Lung (tissue), 12 donors: ENCODE measurements around the gene DOCK1. TPM values are rescaled to one million over a fixed set of nuclear protein-coding genes. Genes with fewer than 3 reads are reported as not detected.

ENCODE experiments used
- ATAC-seq: fragments of 200-7000 bp; cut with Tn5 transposase; one replicate; pipeline ENCODE4 v1.9.1; 2020; ENCODE audit warnings: moderate number of reproducible peaks; ENCODE audit not compliant: insufficient read depth, low FRiP score
- DNase-seq, 3 donors: peaks; one replicate each; pipeline ENCODE4 v3.0.0-alpha.2; 2013 to 2017
- H3K27ac ChIP-seq, 2 donors: one replicate each; pipeline ENCODE4 v1.5.1; 2013; ENCODE audit warnings: mild to moderate bottlenecking in 2 of 2, moderate library complexity in 2 of 2, control low read depth in 1 of 2, inconsistent platforms in 1 of 2, low read depth in 1 of 2, low read length in 1 of 2
- H3K27me3 ChIP-seq, 3 donors: one replicate each; pipeline ENCODE4 v1.5.1; 2013; ENCODE audit warnings: low read length in 2 of 3; ENCODE audit not compliant: control insufficient read depth in 3 of 3, insufficient read depth in 3 of 3
- H3K36me3 ChIP-seq, 4 donors: one replicate each; pipeline ENCODE4 v1.5.1; 2013; ENCODE audit warnings: low read length in 4 of 4, mild to moderate bottlenecking in 1 of 4, moderate library complexity in 1 of 4; ENCODE audit not compliant: control insufficient read depth in 4 of 4, insufficient read depth in 4 of 4
- H3K4me1 ChIP-seq, 5 donors: one replicate each; pipeline ENCODE4 v1.5.1; 2013; ENCODE audit warnings: low read length in 5 of 5, mild to moderate bottlenecking in 2 of 5, moderate library complexity in 1 of 5; ENCODE audit not compliant: control insufficient read depth in 5 of 5, insufficient read depth in 5 of 5
- H3K4me3 ChIP-seq: one replicate; pipeline ENCODE4 v1.5.1; 2013; ENCODE audit warnings: mild to moderate bottlenecking, control low read depth, moderate library complexity
- H3K9ac ChIP-seq, 2 donors: one replicate each; pipeline ENCODE4 v1.5.1; 2013; ENCODE audit warnings: low read length in 2 of 2, control low read depth in 1 of 2; ENCODE audit not compliant: insufficient read depth in 1 of 2
- H3K9me3 ChIP-seq, 4 donors: one replicate each; pipeline ENCODE4 v1.5.1; 2013; ENCODE audit warnings: low read length in 3 of 4, mild to moderate bottlenecking in 1 of 4, moderate library complexity in 1 of 4; ENCODE audit not compliant: control insufficient read depth in 4 of 4, insufficient read depth in 3 of 4
- WGBS, 2 donors: extraction: QIAGEN DNeasy Blood & Tissue Kit; methylation state at CpG; one replicate each; pipeline ENCODE4 v1.1.7; 2013; 5-methylcytosine and 5-hydroxymethylcytosine counted together
- polyA plus RNA-seq, 2 donors: library from polyadenylated mRNA; stranded (reverse); fragments of 200-250 nt; gene quantifications; one replicate each; pipeline ENCODE4 v1.2.1, GENCODE V29; 2013
- total RNA-seq, 2 donors: library from RNA; depleted of rRNA in 1 of 2; stranded (reverse); fragments of >200 nt in 1 of 2; gene quantifications; one replicate each; pipeline ENCODE4 v1.2.1, GENCODE V29; 2014 to 2021
- TF ChIP-seq, protein P1 (sequence below): IDR thresholded peaks from 2 replicates; pipeline ENCODE4 v1.5.1; 2012; ENCODE audit warnings: mild to moderate bottlenecking; ENCODE audit errors: control extremely low read depth, extremely low read depth
- donor health status: control.
- donor health status: control.
- donor health status: Bipolar disorder and iron deficiency.
- donor health status: healthy.
- donor health status: DM: yes; HTN: yes; CAD: no.

DOCK1 gene
- total and polyA plus RNA-seq, 4 donors = 11.2 to 102 (median 30.5) TPM

DNA sequence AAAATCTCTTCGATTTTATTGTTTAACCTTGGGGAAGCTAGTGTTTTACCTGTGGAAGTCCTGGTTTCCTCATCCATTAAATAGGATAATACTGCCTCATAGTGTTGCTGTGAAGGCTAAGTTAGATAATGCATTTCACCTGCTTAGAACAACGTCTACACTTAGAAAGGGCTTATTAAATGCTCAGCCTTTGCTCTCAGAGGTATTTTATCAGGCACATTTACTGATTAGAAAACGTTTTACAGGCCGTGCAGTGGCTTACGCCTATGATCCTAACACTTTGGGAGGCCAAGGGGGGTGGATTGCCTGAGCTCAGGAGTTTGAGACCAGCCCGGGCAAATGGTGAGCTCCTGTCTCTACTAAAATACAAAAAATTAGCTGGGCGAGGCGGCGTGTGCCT, 146.8 kb downstream of the DOCK1 start:
- Histone ChIP-seq H3K4me1 (no peaks in the 10 kb centered on the region), H3K27me3 (no peaks in the 10 kb centered on the region), H3K9me3 (peaks cover 0 to 3% (median 1%) of the 10 kb centered on the region in 4 donors), H3K27ac (no peak overlapping the region), H3K36me3 (peaks cover 14 to 30% (median 21%) of the 10 kb centered on the region in 4 donors), H3K9ac (no peak overlapping the region), H3K4me3 (no peak overlapping the region)
- ATAC-seq = no peak
- TF ChIP-seq, protein P1, sequence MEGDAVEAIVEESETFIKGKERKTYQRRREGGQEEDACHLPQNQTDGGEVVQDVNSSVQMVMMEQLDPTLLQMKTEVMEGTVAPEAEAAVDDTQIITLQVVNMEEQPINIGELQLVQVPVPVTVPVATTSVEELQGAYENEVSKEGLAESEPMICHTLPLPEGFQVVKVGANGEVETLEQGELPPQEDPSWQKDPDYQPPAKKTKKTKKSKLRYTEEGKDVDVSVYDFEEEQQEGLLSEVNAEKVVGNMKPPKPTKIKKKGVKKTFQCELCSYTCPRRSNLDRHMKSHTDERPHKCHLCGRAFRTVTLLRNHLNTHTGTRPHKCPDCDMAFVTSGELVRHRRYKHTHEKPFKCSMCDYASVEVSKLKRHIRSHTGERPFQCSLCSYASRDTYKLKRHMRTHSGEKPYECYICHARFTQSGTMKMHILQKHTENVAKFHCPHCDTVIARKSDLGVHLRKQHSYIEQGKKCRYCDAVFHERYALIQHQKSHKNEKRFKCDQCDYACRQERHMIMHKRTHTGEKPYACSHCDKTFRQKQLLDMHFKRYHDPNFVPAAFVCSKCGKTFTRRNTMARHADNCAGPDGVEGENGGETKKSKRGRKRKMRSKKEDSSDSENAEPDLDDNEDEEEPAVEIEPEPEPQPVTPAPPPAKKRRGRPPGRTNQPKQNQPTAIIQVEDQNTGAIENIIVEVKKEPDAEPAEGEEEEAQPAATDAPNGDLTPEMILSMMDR = no peak
- no peak for DNase-seq
- 83 to 94% methylated on average over 9 of the region's 9 CpGs for WGBS, 2 donors

GRCh38 chr10:127055263-127055662, 150.0 kb downstream of the DOCK1 start:
- H3K4me3 ChIP-seq = no peak overlapping the region
- no peak for DNase-seq
- H3K9me3 ChIP-seq = peaks cover 0 to 12% (median 5%) of the 10 kb centered on the region in 4 donors
- no peak overlapping the region for H3K27ac ChIP-seq
- H3K9ac ChIP-seq = no peak overlapping the region
- no peaks in the 10 kb centered on the region for H3K4me1 ChIP-seq
- H3K36me3 ChIP-seq = peaks cover 14 to 48% (median 29%) of the 10 kb centered on the region in 4 donors
- no peak for ATAC-seq
- TF ChIP-seq, protein P1 = no peak
- no peaks in the 10 kb centered on the region for H3K27me3 ChIP-seq

- Histone ChIP-seq H3K4me1 (no peaks in the 10 kb centered on the region), H3K4me3 (no peak overlapping the region), H3K9ac (no peak overlapping the region), H3K27me3 (no peaks in the 10 kb centered on the region), H3K27ac (no peak overlapping the region), H3K9me3 (peaks cover 0 to 12% (median 5%) of the 10 kb centered on the region in 4 donors), H3K36me3 (peaks cover 11 to 46% (median 24%) of the 10 kb centered on the region in 4 donors)
- no peak for ATAC-seq
- TF ChIP-seq, protein P1 = no peak
- no peak for DNase-seq
These were observed 154.1 kb downstream of the DOCK1 start for GRCh38 chr10:127059314-127059713.

- Histone ChIP-seq H3K36me3 (peaks cover 14 to 41% (median 26%) of the 10 kb centered on the region in 4 donors), H3K27me3 (no peaks in the 10 kb centered on the region), H3K9ac (no peak overlapping the region), H3K4me1 (no peaks in the 10 kb centered on the region), H3K27ac (no peak overlapping the region), H3K4me3 (no peak overlapping the region), H3K9me3 (peaks cover 0 to 5% (median 0%) of the 10 kb centered on the region in 4 donors)
- ATAC-seq = no peak
- TF ChIP-seq, protein P1 = no peak
- WGBS, 2 donors = 96% methylated on average over 9 of the region's 9 CpGs
- no peak for DNase-seq
These were observed 158.5 kb downstream of the DOCK1 start for GRCh38 chr10:127063762-127064161.
